Measurements from ENCODE around the gene FAM13B. TPM values are rescaled to one million over a fixed set of nuclear protein-coding genes. Genes with fewer than 3 reads are reported as not detected.

Gene FAM13B
- polyA plus RNA-seq, 3 donors, result 48.3 to 55.1 (median 54.0) TPM

DNA sequence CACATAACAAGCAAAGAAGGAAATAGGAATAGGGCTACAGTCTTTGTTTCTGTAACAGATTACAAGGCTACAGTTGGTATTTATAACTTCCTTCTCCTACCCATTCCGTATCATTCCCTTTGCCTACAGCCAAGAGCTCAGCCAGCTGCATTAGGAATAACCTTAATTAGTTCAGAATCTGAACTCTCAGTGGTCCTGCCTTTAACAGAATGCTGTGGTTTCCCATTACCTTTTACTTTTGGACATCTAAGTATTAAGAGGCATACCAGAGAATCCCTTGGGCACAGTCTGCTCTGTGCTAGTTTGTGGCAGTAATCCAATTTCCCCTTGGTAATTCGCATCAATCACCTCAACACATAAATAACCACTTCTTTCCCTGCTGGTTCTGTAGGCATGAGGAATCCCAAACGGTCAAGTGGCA, 99.4 kb downstream of the FAM13B start:
- DNase-seq (ENCODE audit: extremely low read depth in 1 of 11, low read depth in 9 of 11, low spot score in 4 of 11), result peak in 1 of 11 donors; percentile 1

DNA sequence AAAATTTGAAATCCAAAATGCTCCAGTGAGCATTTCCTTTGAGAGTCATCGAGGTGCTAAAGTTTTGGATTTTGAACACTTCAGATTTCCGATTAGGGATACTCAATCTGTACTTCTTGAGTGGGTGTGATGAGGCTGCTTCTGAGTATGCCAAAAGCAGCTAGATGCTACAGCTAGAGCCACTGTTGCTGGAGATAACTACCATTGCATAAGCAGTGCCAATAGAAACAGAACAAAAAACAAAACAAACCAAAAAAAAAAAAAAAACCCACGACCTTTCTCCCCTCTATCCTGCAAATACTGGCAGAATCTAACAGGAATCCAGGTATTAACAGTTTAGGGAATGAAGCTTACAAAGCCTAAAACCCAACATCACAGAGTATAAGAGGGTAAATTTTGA, 100.1 kb downstream of the FAM13B start:
- DNase-seq (ENCODE audit: extremely low read depth in 1 of 11, low read depth in 9 of 11, low spot score in 4 of 11), result no peak

DNA sequence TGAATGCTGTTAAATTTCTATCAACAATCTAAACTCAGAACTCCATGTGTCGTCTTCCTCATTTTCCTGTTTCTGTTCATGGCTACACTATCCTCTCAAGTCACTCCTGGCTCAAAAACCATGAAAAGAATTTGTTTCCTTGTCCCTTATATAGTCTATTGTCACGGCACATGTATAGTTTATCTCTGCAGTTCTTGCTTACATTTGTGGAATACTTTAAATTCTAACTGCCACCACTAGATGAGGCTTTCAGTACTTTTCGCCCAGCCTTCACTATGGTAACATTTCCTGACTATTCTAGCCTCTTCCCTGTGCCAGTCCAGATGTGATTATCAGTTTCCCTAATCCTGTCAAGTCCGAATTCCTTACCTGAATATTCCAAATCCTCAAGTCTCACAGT, 109.0 kb downstream of the FAM13B start:
- DNase-seq (ENCODE audit: extremely low read depth in 1 of 11, low read depth in 9 of 11, low spot score in 4 of 11), result no peak

DNA sequence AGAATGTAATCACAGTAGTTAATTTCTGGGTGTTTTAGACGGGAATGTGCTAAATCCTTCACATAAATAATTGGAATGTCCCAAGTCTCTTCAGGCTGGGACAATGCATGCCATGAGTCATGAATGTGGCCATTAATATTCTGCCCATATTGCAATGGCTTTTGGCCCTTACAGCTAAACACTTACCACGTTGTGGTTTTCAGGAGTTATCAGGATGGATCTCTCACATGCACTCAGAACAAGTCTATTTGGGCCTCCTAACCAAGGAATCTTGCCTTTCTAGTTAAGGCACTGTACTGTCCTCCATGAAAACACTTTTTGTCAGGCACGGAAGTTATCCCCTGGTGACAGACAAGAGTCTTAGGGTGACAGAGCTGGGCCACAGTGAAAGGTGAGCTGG, 110.9 kb downstream of the FAM13B start:
- no peak for DNase-seq (ENCODE audit: extremely low read depth in 1 of 11, low read depth in 9 of 11, low spot score in 4 of 11)

DNA sequence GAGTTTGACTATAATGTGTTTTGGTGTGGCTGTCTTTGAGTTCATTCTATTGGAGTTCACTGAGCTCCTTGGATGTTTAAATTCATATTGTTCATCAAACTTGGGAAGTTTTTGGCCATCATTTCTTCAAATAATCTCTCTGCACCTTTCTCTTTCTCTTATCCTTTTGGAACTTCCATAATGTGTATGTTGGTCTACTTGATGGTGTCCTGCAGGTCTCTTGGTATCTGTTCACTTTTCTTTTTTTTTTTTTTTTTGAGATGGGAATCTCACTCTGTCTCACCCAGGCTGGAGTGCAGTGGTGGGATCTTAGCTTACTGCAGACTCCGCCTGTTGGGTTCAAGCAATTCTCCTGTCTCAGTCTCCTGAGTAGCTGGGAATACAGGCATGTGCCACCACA, 116.0 kb downstream of the FAM13B start:
- no peak for DNase-seq (ENCODE audit: extremely low read depth in 1 of 11, low read depth in 9 of 11, low spot score in 4 of 11)

DNA sequence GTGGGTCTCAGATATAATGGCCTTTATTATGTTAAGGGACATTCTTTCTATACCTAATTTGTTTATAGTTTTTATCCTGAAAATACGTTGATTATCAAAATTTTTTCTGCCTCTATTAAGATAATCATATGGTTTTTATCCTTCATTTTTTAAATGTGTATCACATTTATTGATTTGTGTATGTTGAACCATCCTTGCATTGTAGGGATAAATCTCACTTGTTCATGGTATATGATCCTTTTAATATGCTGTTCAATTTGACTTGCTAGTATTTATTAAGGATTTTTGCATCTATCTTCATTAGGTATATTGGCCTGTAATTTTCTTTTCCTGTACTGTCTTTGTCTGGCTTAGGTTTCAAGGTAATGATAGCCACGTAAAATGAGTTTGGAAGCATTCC, 118.1 kb downstream of the FAM13B start:
- no peak for DNase-seq (ENCODE audit: extremely low read depth in 1 of 11, low read depth in 9 of 11, low spot score in 4 of 11)

DNA sequence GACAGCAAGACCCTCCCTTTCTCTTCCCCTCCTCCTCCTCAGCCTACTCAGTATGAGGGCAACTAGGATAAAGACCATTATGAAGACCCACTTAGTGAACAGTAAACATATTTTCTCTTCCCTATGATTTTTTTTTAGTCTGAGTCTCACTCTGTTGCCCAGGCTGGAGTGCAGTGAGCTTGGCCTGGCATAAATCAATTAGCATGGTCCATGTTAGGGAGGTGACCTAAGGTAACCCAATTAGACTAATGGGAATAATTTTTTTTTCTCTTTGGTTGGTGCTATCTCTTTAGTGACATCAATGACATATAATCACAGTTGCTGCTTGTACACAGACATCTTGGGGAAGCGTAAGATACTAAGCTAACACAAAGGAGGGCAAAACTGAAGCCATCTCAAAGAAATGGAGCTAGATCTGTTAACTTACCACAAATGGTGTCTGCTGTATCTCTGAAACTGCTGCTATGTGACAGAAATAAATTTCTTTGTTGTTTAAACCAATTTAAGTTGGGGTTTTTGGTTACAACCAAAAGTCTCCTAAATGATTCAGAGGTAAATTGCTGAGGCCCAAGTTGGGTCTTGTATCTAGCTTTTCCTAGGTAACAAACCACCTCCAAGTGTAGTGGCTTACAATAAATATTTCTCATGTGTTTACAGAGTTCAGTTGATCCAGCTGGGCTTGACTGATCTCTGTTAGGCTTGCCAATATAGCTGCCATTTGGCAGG, 130.3 kb downstream of the FAM13B start:
- DNase-seq (ENCODE audit: extremely low read depth in 1 of 11, low read depth in 9 of 11, low spot score in 4 of 11), result no peak

DNA sequence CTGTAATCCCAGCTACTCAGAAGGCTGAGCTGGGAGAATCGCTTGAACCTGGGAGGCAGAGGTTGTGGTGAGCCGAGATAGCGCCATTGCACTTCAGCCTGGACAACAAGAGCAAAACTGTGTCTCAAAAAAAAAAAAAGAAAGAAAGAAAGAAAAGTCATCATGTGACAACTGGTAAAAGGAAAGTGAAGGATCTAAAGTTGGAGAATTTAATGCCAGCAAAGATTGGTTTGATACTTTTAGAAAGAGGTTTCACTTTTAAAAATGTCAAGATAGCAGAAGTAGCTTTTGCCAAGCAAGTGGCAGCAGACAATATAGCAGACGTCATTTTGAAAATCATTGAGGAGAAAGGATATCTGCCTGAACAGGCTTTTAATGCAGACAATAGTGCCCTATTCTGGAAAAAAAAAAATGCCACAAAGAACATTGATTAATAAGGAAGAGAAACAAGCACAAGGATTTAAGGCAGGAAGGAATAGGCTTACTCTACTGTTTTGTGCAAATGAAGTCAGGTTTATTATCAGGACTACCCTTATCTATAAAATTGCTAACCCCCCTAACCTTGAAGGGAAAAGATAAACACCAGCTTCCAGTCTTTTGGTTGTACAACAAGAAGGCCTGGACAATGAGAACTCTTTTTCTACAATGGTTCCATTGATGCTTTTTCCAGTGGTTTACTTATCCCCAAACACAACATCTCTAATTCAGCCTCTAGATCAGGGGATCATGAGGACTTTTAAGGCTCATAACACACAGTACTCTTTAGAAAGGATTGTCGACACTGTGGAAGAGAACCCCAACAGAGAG, 131.7 kb downstream of the FAM13B start:
- no peak for DNase-seq (ENCODE audit: extremely low read depth in 1 of 11, low read depth in 9 of 11, low spot score in 4 of 11)

DNA sequence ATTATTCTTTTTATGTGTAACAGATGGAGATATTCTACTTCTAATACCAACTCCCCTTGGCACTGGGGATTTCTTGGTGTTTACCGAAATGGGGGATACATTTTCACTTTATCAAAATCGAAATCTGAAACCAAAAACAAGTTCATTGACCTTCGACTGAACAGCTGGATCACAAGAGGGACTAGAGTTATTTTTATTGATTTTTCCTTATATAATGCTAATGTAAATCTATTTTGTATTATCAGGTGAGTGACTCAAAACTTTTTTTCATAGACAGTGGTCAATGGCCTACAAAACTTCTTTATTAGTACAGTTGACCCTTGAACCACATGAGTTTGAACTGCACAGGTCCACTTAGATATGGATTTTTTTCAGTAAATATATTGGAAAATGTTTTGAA, 133.4 kb downstream of the FAM13B start:
- DNase-seq (ENCODE audit: extremely low read depth in 1 of 11, low read depth in 9 of 11, low spot score in 4 of 11), result no peak

DNA sequence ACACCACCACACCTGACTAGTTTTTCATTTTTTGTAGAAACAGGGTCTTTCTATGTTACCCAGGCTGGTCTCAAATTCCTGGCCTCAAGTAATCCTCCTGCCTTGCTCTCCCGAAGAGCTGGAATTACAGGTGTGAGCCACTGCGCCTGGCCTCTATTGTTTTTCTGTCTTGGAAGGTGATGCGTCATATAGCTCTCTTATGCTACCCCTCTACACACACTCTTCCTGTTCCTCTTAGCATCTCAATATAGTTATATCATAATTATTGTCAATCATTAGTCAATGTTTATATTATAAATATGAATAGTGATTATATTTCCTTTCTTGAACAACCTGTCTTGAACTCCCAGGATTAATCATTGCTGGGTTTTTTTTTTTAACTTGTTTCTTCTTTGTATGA, 136.3 kb downstream of the FAM13B start:
- DNase-seq (ENCODE audit: extremely low read depth in 1 of 11, low read depth in 9 of 11, low spot score in 4 of 11), result no peak

DNA sequence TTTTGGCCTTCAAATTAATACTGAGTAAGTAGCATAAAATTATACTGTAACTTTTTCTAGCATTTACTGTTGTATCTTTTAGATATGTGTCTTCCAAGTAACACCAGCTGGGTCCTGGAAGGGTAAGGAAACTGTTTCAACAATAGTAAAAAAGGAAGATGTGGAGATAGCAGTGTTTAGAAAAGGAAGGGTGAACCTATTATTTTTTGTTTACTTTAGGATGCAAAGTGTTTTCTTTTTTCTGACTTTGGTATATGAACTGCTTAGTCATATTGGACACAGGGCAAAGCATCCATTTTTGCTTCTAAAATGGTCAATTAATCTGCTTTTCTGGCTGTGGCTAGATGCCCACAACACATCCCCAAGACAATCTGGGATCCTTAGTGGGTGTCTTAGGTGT, 138.3 kb downstream of the FAM13B start:
- DNase-seq (ENCODE audit: extremely low read depth in 1 of 11, low read depth in 9 of 11, low spot score in 4 of 11), result no peak

DNA sequence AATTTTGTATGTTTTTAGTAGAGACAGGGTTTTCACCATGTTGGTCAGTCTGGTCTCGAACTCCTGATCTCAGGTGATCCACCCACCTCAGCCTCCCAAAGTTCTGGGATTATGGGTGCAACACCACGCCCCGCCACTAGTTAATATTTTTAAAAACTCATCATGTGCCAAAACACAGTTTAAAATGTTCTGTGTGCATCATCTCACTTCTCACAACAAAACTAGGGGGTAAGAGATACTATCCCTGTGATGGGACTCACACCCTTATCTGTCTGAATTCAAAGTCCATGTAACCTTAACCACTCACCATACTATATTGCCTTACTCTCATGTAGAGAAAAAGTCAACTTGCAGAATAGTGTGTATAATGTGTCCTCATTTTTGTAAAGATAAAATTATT, 141.0 kb downstream of the FAM13B start:
- DNase-seq (ENCODE audit: extremely low read depth in 1 of 11, low read depth in 9 of 11, low spot score in 4 of 11), result no peak

DNA sequence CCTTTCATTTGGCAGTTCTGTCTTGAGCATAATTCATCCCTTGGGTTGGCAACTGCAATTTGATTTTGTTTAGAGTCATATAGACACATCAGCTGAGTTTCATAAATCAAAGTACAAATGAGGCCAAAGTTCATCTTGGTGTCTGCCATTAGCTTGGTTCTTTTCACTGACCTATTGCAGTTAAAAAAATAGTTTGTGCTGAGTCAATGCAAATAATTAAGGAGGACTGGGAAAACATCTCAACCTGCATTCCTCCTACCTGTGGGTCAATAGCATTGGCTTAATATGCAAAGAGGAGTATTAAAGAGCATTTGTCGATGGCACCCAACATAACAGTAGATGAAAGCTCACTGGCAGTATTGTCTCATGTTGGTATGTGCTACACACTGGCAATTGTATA, 142.0 kb downstream of the FAM13B start:
- no peak for DNase-seq (ENCODE audit: extremely low read depth in 1 of 11, low read depth in 9 of 11, low spot score in 4 of 11)

DNA sequence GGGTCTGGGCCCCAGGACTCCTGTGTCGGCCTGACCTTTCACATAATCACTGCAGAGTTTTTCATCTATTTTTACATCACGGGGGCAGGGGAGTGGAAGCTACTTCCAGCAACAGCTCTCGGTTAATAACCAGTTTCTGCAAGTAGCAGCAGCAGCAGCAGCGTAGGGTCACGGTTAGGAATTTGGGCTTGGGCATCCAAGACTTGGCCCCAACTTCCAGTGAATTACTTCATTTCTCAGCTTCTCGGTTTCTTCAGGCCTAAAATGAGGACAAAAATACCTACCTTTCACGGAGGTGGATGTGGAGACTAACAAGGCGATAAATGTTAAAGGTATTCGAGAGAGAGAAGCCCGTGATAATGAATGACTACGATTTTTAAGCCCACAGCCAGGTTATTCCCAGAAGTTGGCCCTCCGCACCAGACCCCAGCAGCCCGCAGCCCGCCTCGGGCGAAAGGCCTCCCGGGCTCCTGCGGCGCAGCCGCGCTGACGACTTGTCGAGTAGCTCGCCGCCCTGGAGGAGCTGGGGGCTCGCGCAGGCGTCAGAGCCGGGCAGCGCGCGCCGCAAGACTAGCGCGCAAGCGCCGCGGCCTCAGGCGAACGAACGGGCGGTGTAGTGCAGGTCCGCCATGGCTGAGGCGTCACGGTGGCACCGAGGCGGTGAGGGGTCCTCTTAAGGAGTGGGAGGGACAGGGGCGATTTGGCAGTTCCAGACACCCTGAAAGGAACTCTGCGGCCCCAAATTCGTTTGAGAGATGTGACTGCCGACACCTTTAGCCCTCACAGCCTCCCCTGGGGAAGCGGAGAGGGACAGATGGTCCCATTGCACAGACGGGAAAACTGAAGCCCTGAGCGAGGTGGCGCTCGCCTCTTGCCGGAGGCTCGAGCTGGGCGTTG, 143.8 kb downstream of the FAM13B start, which contains the start of gene PKD2L2:
Gene PKD2L2 (plus strand): TSS at position 595 of the 897 bp plus-strand sequence. CDS start 35 bp downstream, at position 630.
- peak; percentile 64 to 85 (median 80) for DNase-seq (ENCODE audit: extremely low read depth in 1 of 11, low read depth in 9 of 11, low spot score in 4 of 11)

DNA sequence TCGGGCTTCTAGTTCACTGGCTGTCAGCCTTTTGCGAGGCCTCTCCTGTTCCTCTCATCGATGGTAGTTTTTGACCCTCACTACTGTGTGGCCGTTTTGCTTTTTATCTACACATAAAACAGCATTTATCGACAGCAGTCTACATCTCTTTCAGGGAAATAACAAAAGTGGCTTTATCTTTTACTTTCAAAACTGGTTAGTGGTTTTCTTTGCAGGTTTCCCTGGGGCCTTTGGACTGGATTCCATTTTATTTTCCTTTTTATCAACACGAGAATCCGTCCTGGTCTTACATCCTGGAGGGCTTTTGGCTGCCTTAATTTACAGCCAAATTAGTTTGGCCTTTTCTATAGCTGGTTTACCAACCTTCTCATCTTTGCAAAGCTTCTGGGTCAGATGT, 144.4 kb downstream of the FAM13B start:
- DNase-seq (ENCODE audit: extremely low read depth in 1 of 11, low read depth in 9 of 11, low spot score in 4 of 11), result peak in 2 of 11 donors; percentile 1 to 3

Other genes with a start within 250 kb of the FAM13B start
- 1 to 10 TPM; 1.5 to 1.9 (median 1.7) TPM for gene MYOT, start 165.2 kb downstream of the FAM13B start, polyA plus RNA-seq (ENCODE audit: insufficient read length in 3 of 3)
- gene PKD2L2, start 143.6 kb downstream of the FAM13B start, polyA plus RNA-seq (ENCODE audit: insufficient read length in 3 of 3), result under 1 TPM in 2 of 3 donors, not detected in 1; 0.13 to 0.73 TPM
- under 1 TPM in 2 of 3 donors, not detected in 1; 0.19 to 0.26 TPM for gene WNT8A, start 51.0 kb upstream of the FAM13B start, polyA plus RNA-seq (ENCODE audit: insufficient read length in 3 of 3)
- 10 to 100 TPM; 17.6 to 26.4 (median 26.3) TPM for gene NME5, start 106.3 kb upstream of the FAM13B start, polyA plus RNA-seq (ENCODE audit: insufficient read length in 3 of 3)
- 100 to 1,000 TPM; 116 to 184 (median 141) TPM for gene BRD8, start 145.6 kb upstream of the FAM13B start, polyA plus RNA-seq (ENCODE audit: insufficient read length in 3 of 3)
- gene KIF20A, start 146.0 kb upstream of the FAM13B start, polyA plus RNA-seq (ENCODE audit: insufficient read length in 3 of 3), result 10 to 100 TPM; 33.1 to 53.9 (median 49.9) TPM
- 10 to 100 TPM; 54.6 to 66.7 (median 62.9) TPM for gene CDC23, start 180.2 kb upstream of the FAM13B start, polyA plus RNA-seq (ENCODE audit: insufficient read length in 3 of 3)
- gene GFRA3, start 241.5 kb upstream of the FAM13B start, polyA plus RNA-seq (ENCODE audit: insufficient read length in 3 of 3), result 1 to 10 TPM; 3.0 to 4.4 (median 3.4) TPM